ENCODE data around the gene IPO11.

- no peak for TF ChIP-seq MAX (IDR thresholded peaks at IDR 0.05; ENCODE audit: low read depth, low read length)
- TF ChIP-seq CTCF (IDR thresholded peaks at IDR 0.05; ENCODE audit: low read depth, low read length) = no peak
- no peak for TF ChIP-seq POLR2A (IDR thresholded peaks at IDR 0.05; ENCODE audit: extremely low read depth, insufficient read length)
Measured at GRCh38 chr5:62653864-62654575, 241.5 kb downstream of the IPO11 start.
